ENCODE data around the gene CEP72.

DNA sequence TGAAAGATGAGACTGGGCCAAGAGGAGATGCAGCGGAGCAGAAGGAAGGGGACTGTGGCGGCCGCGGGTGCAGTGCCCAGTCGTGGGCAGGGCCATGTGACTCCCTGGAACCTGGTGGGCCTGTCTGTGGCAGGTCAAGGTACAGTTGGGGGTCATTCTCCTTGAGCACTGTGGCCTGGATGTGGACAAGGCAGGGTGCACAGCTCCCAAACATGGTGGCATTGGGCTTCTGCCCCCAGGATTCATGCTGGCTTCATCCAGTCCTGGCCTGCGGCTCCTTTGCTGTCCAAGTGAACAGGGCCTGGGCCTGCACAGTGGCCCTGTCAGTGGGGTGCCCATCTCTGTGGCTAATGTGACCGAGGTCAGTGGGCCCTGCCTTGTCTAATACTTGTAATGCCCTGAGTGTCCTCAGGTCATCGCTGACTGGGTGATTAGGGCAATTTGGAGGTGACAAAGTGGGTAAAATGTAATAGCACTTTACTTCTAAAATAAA lies 39.9 kb downstream of the CEP72 start:
- TF ChIP-seq CTCF (IDR thresholded peaks at IDR 0.05; ENCODE audit: low read depth, low read length, poor library complexity, severe bottlenecking) (no peak), EZH2phosphoT487 (IDR thresholded peaks at IDR 0.05; ENCODE audit: borderline replicate concordance, low read length) (no peak)
